HG03469 (cell line): ENCODE data around the gene SUGCT.

Experiments
- ATAC-seq: cut with Tn5 transposase; IDR thresholded peaks from one replicate; pipeline ENCODE4 v1.9.1; 2021; ENCODE audit warnings: mild to moderate bottlenecking, moderate library complexity, moderate number of reproducible peaks; ENCODE audit not compliant: unreplicated experiment

The SUGCT gene

DNA sequence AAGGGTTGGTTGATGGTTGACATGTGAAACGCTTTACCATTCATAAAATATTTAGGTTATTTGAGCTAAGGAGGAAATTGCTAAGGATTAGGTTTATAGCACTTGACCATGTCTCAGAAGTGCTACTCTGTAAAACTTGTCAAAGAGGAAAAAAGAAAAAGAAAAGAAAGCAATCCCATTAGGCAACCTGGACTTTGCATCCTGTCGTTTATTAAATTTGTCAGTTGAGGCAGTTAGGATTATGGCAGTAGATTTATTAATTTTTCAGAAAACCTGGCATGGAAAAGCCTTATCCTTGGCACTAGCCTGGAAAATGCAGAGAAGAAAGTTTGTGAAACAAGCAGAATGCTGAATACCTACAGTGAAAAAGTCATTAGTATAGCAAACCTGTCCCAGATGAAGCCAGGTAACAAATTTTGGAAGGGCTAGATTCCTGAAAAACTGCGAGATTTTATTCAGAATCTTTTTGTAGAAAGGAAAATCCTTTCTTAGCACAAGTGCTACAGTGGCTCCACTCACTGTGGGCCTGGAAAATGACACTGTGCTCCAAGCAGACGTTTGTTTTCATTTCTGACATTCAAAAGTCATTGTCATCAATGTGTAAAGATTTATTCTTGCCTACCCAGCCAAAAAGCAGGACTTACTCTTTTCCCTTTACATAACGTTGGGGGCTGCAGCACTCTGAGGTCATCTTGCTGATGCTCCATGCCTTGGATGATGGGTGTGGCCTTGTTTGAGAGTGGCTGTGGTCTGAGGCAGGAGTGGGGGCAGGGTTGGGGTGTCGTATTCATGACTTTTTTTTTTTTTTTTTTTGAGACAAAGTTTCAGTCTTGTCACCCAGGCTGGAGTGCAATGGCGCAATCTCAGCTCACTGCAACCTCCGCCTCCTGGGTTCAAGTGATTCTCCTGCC lies 664.9 kb downstream of the SUGCT start:
- ATAC-seq: no peak

DNA sequence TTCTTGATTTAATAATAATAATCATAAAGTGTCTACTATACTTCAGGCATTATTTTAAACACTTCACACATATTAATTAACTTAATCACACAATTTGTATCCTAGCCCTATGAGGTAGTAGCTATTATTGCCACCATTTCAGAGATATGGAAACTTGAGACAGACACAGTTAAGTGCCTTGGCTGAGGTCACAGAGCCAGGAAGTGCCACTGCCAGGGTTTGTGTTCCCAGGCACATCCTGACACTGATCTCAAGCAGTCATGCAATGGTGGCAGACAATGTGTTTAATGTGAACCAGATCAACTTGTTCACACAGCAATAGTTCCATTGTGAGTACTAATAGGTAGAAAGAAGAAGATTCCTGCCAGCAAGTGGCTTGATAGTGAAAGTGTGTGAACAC lies 666.0 kb downstream of the SUGCT start:
- ATAC-seq: no peak

DNA sequence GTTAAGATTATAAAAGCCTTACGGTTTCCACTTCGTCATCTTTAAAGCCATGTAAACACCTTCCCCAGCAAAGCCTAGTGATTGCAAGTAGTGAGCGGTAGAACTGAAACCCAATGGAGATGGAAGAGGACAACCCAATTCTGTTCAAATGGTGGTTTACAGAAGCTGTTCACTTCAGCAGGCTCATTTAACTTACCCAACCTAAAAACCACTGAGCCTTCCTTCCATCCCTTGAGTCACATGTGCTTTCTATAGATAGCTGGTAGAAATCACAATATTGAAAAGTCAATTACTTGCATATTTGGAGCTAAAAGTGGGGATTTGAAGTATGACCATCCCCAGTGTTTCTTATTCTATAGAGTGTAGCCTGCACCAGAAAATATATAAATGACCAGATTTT lies 667.7 kb downstream of the SUGCT start:
- ATAC-seq: no peak

GRCh38 chr7:40804477-40805215 lies 669.8 kb downstream of the SUGCT start:
- ATAC-seq: no peak

GRCh38 chr7:40805361-40805760 lies 670.6 kb downstream of the SUGCT start:
- no peak for ATAC-seq

GRCh38 chr7:40808378-40808942 lies 673.7 kb downstream of the SUGCT start:
- no peak for ATAC-seq

GRCh38 chr7:40810274-40810673 lies 675.5 kb downstream of the SUGCT start:
- ATAC-seq: no peak

- no peak for ATAC-seq
Measured at GRCh38 chr7:40811666-40812065, 676.9 kb downstream of the SUGCT start.

DNA sequence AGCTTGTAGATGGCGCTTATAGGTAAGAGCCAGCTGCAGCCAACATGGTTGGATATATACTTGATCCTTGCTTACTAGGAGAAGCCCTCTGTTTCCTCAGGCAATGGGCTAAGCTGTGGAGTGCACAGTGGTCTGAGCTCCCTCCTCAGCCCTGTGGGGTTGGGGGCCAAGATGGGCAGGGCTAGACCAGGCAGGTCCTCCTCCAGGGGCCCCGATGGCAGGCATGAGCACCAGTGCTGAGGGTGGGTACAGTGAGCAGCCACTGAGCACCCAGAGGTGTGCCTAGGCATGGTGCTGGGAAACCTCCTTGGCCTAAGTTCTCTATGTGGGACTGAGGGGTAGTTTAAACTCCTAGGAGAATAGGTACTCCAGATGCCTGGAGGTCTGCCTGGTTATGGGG lies 680.2 kb downstream of the SUGCT start:
- ATAC-seq: no peak

GRCh38 chr7:40815512-40815911 lies 680.7 kb downstream of the SUGCT start:
- no peak for ATAC-seq

- ATAC-seq: no peak
Measured at GRCh38 chr7:40822861-40823260, 688.1 kb downstream of the SUGCT start.

GRCh38 chr7:40824461-40824860 lies 689.7 kb downstream of the SUGCT start:
- no peak for ATAC-seq

DNA sequence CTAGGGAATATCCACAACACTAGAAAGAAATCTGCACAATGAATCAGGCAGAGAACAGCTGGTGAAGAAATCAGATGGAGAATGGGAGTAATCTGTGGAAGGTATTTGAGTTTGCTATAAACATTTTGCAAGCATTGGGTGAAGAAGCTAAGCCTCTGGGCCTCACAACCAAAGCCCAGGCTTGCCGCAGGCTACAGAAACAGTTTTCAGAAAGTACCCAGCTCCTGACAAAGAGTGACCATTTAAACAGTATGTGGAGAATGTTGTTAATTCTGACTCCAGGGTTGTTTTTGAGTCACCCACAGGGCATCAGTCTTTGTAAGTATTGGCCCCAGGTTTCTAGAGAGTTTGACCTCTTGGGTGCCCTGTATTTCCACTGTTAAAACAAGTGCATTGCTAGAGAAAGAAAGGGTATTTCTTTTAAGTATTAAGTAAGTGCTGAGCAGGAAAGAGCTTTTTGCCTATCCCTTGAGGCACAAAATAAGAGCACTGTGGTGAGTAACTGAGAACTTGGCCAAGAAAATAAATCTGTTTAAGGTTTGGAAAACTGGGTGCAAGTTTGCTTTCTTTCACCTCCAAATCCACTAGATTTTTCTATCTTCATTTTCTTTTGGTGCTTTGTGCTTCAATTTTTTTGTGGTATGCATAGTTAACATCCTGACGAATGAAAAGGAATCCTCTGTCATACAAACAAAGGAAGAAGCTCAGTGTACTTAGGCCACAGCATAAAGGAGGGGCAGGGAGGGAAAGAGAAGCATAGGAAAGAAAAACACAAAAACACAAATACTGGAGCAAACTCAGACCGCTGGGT lies 691.8 kb downstream of the SUGCT start:
- no peak for ATAC-seq

DNA sequence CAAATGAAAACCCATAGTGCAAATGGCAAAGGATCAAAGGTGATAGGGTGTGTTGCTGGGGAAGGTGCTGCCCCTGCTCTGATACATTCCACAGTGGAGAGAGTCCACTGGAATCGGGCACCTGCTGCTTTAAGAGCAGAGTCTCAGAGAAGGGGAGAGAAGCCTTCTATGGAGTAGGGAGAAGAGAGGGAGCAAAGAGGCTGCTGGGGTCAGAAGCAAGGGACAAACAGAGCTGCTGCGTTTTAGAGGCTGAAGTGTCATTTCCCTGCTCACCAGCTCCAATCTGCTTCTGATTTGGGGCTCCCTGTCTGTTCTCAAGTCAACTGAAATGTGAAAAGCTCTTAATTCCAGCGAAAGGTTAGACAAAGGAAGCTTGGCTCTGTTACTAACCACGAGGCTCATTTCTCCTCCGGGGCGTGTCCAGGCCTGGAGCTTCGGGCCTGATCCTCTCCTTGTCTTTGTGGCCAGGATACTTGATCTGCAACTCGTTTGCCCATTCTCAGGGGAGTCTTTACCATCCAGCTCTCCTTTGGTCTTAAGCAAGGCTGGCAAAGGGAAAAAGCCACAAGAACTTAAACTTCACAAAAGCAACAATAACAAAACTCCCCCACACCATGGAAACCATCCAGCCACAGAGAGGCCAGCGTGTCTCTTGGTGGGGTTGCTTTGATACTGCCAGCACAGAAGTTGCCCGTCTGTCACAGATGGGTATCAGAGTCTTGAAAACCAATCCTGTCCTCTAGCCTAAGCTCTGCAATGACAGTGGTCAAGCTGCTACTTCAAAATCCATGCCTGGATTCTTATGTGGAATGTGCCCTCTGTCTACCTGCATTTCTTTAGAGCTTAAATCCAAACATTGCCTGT lies 692.6 kb downstream of the SUGCT start:
- no peak for ATAC-seq

DNA sequence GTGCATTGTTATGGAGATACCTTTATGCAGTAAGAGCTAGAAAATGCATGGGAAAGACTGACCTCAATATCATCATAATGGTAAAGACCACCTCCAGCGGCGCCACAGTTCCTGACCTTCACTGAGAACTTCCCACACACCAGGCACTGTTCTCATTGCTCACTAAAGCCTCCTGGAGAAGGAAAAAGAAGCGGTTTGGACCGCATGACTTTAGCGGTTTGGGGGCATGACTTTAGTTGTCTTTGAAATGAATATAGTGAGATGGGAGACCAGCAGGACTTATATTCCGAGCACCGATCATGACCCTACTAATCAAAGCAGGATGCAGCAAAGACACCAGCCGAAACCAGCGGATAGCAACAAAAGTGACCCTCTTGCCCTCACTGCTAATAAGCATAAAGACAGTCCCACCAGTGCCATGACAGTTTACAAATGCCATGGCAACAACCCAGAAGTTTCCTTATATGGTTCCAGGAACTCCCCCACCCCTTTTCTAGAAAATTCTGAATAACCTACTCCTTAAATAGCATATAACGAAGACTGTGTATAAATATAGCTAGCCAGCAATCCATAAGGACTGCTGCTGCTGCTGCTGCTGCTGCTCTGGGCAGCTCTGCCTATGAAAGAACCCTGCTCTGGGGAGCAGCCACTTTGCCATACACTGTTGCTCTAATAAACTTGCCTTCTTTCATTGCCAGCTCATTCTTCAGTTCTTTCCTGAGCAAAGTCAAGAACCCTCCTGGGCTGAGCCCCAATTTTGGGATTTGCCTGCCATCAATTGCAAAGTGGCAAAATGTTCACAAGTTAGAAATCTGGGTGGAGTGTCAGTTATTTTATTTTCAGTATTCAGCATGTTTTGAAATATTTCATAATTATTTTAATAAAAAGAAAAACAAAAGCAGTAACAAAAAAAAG lies 694.1 kb downstream of the SUGCT start:
- ATAC-seq: no peak

DNA sequence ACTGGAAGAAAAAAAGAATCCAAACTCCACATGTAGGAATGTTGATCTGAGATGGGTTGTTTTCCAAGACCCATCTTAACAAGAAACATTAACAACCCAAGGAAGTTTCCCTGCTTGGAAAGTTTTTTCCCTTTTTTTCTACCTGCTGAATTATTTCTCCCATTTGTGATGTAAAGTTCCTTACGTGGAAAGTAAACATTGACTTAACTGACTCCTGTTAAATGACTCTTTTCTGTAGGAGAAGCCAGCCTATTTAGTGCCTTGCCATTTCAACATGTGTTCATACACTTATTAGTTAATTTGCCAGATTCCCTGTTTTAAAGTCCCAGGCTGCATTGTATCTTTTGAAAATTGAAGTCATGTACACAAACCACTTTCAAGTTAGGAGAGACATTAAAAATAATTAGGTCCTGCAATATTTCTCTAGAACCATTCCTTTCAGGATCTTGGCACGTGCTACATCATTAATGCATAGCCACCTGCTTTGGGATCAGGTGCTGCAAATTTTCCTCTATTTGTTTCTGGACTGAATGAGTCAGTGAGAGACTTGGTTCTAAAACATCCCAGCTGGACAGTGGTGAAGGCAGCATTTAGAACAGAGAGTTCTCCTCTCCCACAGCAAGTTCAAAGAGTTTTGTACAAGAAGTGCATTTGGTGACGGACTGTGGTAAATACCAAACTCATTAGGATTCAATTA lies 698.5 kb downstream of the SUGCT start:
- ATAC-seq: no peak

DNA sequence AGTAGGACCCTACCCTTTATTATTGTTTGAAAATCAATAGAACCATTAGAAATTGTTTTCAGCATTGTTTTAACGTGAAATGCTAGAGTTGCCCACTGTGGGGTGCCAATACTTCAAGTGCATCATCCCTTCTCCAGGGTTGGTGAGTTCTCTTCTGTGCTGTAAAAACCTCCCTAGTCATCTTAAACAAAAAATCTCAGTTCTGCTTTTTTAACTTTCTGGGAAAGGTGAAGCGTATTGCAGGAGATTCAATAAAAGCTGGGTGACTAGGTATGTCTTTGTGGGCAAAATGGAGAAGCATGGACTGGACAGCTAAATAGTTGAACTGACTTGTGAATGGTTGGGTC lies 699.1 kb downstream of the SUGCT start:
- ATAC-seq: no peak

DNA sequence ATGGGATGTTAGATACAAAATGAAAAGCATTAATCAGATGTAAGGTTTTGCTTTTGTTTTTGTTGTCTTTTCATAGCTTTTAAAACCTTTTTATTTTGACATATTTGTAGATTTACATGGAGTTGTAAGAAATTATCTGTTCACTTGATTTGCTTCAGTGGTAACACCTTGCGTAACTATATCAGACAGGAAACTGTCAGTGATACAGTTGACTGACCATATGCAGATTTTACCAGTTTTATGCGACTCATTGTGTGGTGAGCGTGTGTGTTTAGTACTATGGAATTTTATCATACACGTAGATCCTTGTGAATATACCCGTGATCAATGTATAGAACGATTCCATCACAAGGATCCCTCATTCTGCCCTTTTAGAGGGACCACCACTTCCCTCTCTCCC lies 701.4 kb downstream of the SUGCT start:
- ATAC-seq: no peak

GRCh38 chr7:40839881-40840280 lies 705.1 kb downstream of the SUGCT start:
- no peak for ATAC-seq
